ENCODE data around the gene RADIL.

RADIL gene

GRCh38 chr7:4819560-4820404 lies 63.7 kb downstream of the RADIL start:
- H3K9me3 Mint-ChIP-seq (ENCODE audit: low read depth), result no peaks in the 10 kb centered on the region
- H3K4me3 Mint-ChIP-seq, result no peak overlapping the region
- H3K27ac Mint-ChIP-seq, result no peak overlapping the region
- H3K27me3 Mint-ChIP-seq, result no peaks in the 10 kb centered on the region
- no peaks in the 10 kb centered on the region for H3K36me3 Mint-ChIP-seq
- H3K4me1 Mint-ChIP-seq (ENCODE audit: low read depth), result peaks cover 1% of the 10 kb centered on the region

GRCh38 chr7:4818000-4818794 lies 65.3 kb downstream of the RADIL start:
- Mint-ChIP-seq H3K4me1 (ENCODE audit: low read depth) (peaks cover 2% of the 10 kb centered on the region), H3K36me3 (no peaks in the 10 kb centered on the region), H3K4me3 (no peak overlapping the region), H3K27ac (no peak overlapping the region), H3K27me3 (peaks cover 3% of the 10 kb centered on the region), H3K9me3 (ENCODE audit: low read depth) (no peaks in the 10 kb centered on the region)

GRCh38 chr7:4817178-4817901 lies 66.2 kb downstream of the RADIL start:
- no peak overlapping the region for H3K4me3 Mint-ChIP-seq
- H3K36me3 Mint-ChIP-seq, result no peaks in the 10 kb centered on the region
- H3K27ac Mint-ChIP-seq, result no peak overlapping the region
- peaks cover 2% of the 10 kb centered on the region for H3K4me1 Mint-ChIP-seq (ENCODE audit: low read depth)
- no peaks in the 10 kb centered on the region for H3K9me3 Mint-ChIP-seq (ENCODE audit: low read depth)
- peaks cover 5% of the 10 kb centered on the region for H3K27me3 Mint-ChIP-seq

GRCh38 chr7:4816419-4817080 lies 67.0 kb downstream of the RADIL start:
- no peak overlapping the region for H3K4me3 Mint-ChIP-seq
- no peak overlapping the region for H3K27ac Mint-ChIP-seq
- no peaks in the 10 kb centered on the region for H3K36me3 Mint-ChIP-seq
- no peaks in the 10 kb centered on the region for H3K9me3 Mint-ChIP-seq (ENCODE audit: low read depth)
- peaks cover 5% of the 10 kb centered on the region for H3K27me3 Mint-ChIP-seq
- peaks cover 2% of the 10 kb centered on the region for H3K4me1 Mint-ChIP-seq (ENCODE audit: low read depth)

- Mint-ChIP-seq H3K9me3 (ENCODE audit: low read depth) (no peaks in the 10 kb centered on the region), H3K27ac (no peak overlapping the region), H3K27me3 (peaks cover 5% of the 10 kb centered on the region), H3K36me3 (no peaks in the 10 kb centered on the region), H3K4me3 (no peak overlapping the region), H3K4me1 (ENCODE audit: low read depth) (peaks cover 2% of the 10 kb centered on the region)
These were observed 67.7 kb downstream of the RADIL start for GRCh38 chr7:4815609-4816418.

GRCh38 chr7:4815121-4815520 lies 68.4 kb downstream of the RADIL start:
- Mint-ChIP-seq H3K36me3 (no peaks in the 10 kb centered on the region), H3K4me1 (ENCODE audit: low read depth) (peaks cover 4% of the 10 kb centered on the region), H3K9me3 (ENCODE audit: low read depth) (no peaks in the 10 kb centered on the region), H3K4me3 (no peak overlapping the region), H3K27ac (no peak overlapping the region), H3K27me3 (peaks cover 5% of the 10 kb centered on the region)

- no peak overlapping the region for H3K27ac Mint-ChIP-seq
- peaks cover 7% of the 10 kb centered on the region for H3K4me1 Mint-ChIP-seq (ENCODE audit: low read depth)
- no peaks in the 10 kb centered on the region for H3K9me3 Mint-ChIP-seq (ENCODE audit: low read depth)
- H3K27me3 Mint-ChIP-seq, result peaks cover 5% of the 10 kb centered on the region
- H3K4me3 Mint-ChIP-seq, result no peak overlapping the region
- no peaks in the 10 kb centered on the region for H3K36me3 Mint-ChIP-seq
These were observed 69.1 kb downstream of the RADIL start for GRCh38 chr7:4814433-4814832.

GRCh38 chr7:4809666-4810065 lies 73.8 kb downstream of the RADIL start:
- Mint-ChIP-seq H3K4me3 (peak overlapping the region; percentile 52), H3K27me3 (peaks cover 5% of the 10 kb centered on the region), H3K36me3 (no peaks in the 10 kb centered on the region), H3K4me1 (ENCODE audit: low read depth) (peaks cover 9% of the 10 kb centered on the region), H3K9me3 (ENCODE audit: low read depth) (no peaks in the 10 kb centered on the region), H3K27ac (no peak overlapping the region)

GRCh38 chr7:4809091-4809591 lies 74.4 kb downstream of the RADIL start:
- Mint-ChIP-seq H3K27me3 (peaks cover 4% of the 10 kb centered on the region), H3K36me3 (no peaks in the 10 kb centered on the region), H3K4me1 (ENCODE audit: low read depth) (peaks cover 9% of the 10 kb centered on the region), H3K27ac (no peak overlapping the region), H3K4me3 (peak overlapping the region; percentile 75), H3K9me3 (ENCODE audit: low read depth) (no peaks in the 10 kb centered on the region)

GRCh38 chr7:4808565-4808964 lies 75.0 kb downstream of the RADIL start:
- H3K27ac Mint-ChIP-seq, result no peak overlapping the region
- peak overlapping the region; percentile 30 for H3K4me3 Mint-ChIP-seq
- peaks cover 9% of the 10 kb centered on the region for H3K4me1 Mint-ChIP-seq (ENCODE audit: low read depth)
- H3K27me3 Mint-ChIP-seq, result peaks cover 2% of the 10 kb centered on the region
- no peaks in the 10 kb centered on the region for H3K9me3 Mint-ChIP-seq (ENCODE audit: low read depth)
- no peaks in the 10 kb centered on the region for H3K36me3 Mint-ChIP-seq

GRCh38 chr7:4808026-4808425 lies 75.5 kb downstream of the RADIL start:
- Mint-ChIP-seq H3K9me3 (ENCODE audit: low read depth) (no peaks in the 10 kb centered on the region), H3K27ac (no peak overlapping the region), H3K36me3 (no peaks in the 10 kb centered on the region), H3K4me3 (no peak overlapping the region), H3K27me3 (peaks cover 2% of the 10 kb centered on the region), H3K4me1 (ENCODE audit: low read depth) (peaks cover 9% of the 10 kb centered on the region)

GRCh38 chr7:4807598-4808016 lies 75.9 kb downstream of the RADIL start:
- H3K4me1 Mint-ChIP-seq (ENCODE audit: low read depth), result peaks cover 9% of the 10 kb centered on the region
- no peak overlapping the region for H3K27ac Mint-ChIP-seq
- no peak overlapping the region for H3K4me3 Mint-ChIP-seq
- H3K27me3 Mint-ChIP-seq, result peaks cover under 1% of the 10 kb centered on the region
- no peaks in the 10 kb centered on the region for H3K36me3 Mint-ChIP-seq
- H3K9me3 Mint-ChIP-seq (ENCODE audit: low read depth), result no peaks in the 10 kb centered on the region

- no peaks in the 10 kb centered on the region for H3K27me3 Mint-ChIP-seq
- no peaks in the 10 kb centered on the region for H3K36me3 Mint-ChIP-seq
- H3K4me3 Mint-ChIP-seq, result no peak overlapping the region
- no peaks in the 10 kb centered on the region for H3K9me3 Mint-ChIP-seq (ENCODE audit: low read depth)
- H3K4me1 Mint-ChIP-seq (ENCODE audit: low read depth), result peaks cover 9% of the 10 kb centered on the region
- H3K27ac Mint-ChIP-seq, result no peak overlapping the region
These were observed 76.4 kb downstream of the RADIL start for GRCh38 chr7:4806983-4807597.

Data from activated naive CD8-positive, alpha-beta T cell (primary cell).